BLaER1 treated with 17β-estradiol and CSF1 and Interleukin-3, amounts not matched to agents 10 nM and 100 nM (cell line): Measurements from ENCODE around the gene KIF25.

ENCODE experiments used
- H3K27ac ChIP-seq, 11 experiments: shearing (Covaris generic); formaldehyde crosslinking; 2 replicates each; pipeline ENCODE4 v1.8.1; 2022
- H3K27me3 ChIP-seq, 11 experiments: shearing (Covaris generic); formaldehyde crosslinking; 2 replicates each; pipeline ENCODE4 v1.8.1; 2022
- H3K36me3 ChIP-seq, 11 experiments: shearing (Covaris generic); formaldehyde crosslinking; 2 replicates each; pipeline ENCODE4 v1.8.1; 2022
- H3K4me1 ChIP-seq, 10 experiments: shearing (Covaris generic); formaldehyde crosslinking; 2 replicates each; pipeline ENCODE4 v1.8.1; 2022
- H3K4me2 ChIP-seq, 11 experiments: shearing (Covaris generic); formaldehyde crosslinking; 2 replicates each; pipeline ENCODE4 v1.8.1; 2022
- H3K4me3 ChIP-seq, 10 experiments: shearing (Covaris generic); formaldehyde crosslinking; 2 replicates each; pipeline ENCODE4 v1.8.1; 2022
- H3K9ac ChIP-seq, 11 experiments: shearing (Covaris generic); formaldehyde crosslinking; 2 replicates each; pipeline ENCODE4 v1.8.1; 2022
- H3K9me3 ChIP-seq, 11 experiments: shearing (Covaris generic); formaldehyde crosslinking; replicated peaks in 1 of 11; 2 replicates each; pipeline ENCODE4 v1.8.1; 2022
- H4K20me1 ChIP-seq, 11 experiments: shearing (Covaris generic); formaldehyde crosslinking; 2 replicates each; pipeline ENCODE4 v1.8.1; 2022
- Cebpa-rat ChIP-seq, 11 experiments: shearing (Covaris generic); IDR thresholded peaks; 2 replicates each; pipeline ENCODE4 v1.8.1; 2022

Gene KIF25

DNA sequence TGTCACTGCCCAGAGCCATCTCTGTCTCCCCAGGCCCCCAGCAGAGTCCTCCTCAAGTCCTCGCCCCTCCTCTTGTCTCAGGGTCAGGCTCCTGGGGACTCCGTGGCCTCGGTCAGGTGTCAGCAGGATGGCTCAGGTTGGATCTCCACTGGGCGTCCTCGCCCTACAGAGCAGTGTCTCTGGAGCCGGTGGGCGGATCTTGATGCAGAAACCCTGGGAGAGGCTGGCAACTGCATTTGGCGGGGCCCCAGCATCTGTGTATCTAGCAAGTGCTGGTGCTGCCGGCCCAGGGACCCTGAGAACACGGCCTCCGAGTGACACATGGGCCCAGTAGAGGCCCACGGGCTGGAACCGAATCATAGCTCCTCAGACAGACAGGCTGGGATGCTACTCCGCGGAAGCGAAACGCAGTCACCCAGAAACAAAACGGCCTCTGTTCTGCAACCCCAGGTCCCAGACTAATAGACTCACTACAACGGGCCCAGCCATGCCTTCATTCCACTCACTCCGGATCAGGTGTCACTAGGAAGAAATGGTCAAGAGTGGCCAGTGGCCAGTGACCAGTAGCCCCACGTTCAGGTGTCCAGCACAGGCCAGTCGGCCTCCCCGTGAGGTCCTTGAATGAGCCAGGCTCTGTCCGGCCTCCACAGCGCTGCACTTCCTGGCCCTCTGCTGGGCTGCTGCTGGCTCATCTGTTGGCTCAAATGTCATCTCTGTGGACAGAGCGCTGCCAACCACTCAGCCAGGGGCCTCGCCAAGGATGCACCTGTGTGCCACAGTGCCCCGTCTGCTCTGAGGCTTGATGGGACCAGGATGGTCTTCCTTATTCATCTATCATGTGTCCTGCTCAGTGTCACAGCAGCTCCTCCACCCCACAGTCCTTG lies 94.2 kb downstream of the KIF25 start:
- no peak overlapping the region for H3K4me3 ChIP-seq
- H3K9ac ChIP-seq, result no peak overlapping the region
- peaks cover 11 to 48% (median 32%) of the 10 kb centered on the region in 10 experiments; a peak in 19 of 20 replicates for H3K4me1 ChIP-seq
- H3K27me3 ChIP-seq, result peaks cover 0 to 5% (median 0%) of the 10 kb centered on the region in 11 experiments; a peak in 1 of 22 replicates
- no peak overlapping the region for H3K27ac ChIP-seq
- TF ChIP-seq Cebpa-rat (IDR thresholded peaks at IDR 0.05), result no peak
- H4K20me1 ChIP-seq, result no peaks in the 10 kb centered on the region
- H3K9me3 ChIP-seq, result 0 out of 22 replicates have a peak, but pooled peaks cover 0 to 5% (median 0%) of the 10 kb centered on the region in 11 experiments
- H3K4me2 ChIP-seq, result no peak overlapping the region
- H3K36me3 ChIP-seq, result no peaks in the 10 kb centered on the region

DNA sequence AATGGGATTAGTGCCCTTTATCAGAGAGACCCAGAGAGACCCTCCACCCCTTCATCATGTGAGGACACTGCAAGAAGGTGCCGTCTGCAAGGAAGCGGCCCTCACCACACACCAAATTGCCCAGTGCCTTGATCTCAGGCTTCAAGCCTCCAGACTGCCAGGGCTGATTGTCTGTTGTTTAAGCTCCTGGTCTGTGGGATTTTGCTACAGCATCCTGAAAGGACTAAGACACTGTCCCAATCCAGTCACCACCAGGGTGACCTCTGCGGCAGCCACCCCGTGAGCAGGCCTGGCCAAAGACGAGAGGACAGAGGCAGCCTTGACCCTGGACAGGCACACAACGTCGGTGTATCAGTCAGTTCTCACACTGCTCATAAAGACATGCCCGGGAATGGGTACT lies 95.1 kb downstream of the KIF25 start:
- Histone ChIP-seq H3K4me3 (no peak overlapping the region), H4K20me1 (no peaks in the 10 kb centered on the region), H3K4me1 (peaks cover 11 to 39% (median 23%) of the 10 kb centered on the region in 10 experiments; a peak in 19 of 20 replicates), H3K4me2 (no peak overlapping the region), H3K36me3 (no peaks in the 10 kb centered on the region), H3K27ac (no peak overlapping the region), H3K9ac (no peak overlapping the region), H3K9me3 (0 out of 22 replicates have a peak, but pooled peaks cover 0 to 5% (median 0%) of the 10 kb centered on the region in 11 experiments), H3K27me3 (no peaks in the 10 kb centered on the region)
- TF ChIP-seq Cebpa-rat (IDR thresholded peaks at IDR 0.05), result no peak

- H3K27me3 ChIP-seq, result no peaks in the 10 kb centered on the region
- H3K36me3 ChIP-seq, result no peaks in the 10 kb centered on the region
- H3K4me3 ChIP-seq, result no peak overlapping the region
- 0 out of 22 replicates have a peak, but pooled peaks cover 0 to 5% (median 0%) of the 10 kb centered on the region in 11 experiments for H3K9me3 ChIP-seq
- H3K27ac ChIP-seq, result no peak overlapping the region
- no peaks in the 10 kb centered on the region for H4K20me1 ChIP-seq
- no peak overlapping the region for H3K9ac ChIP-seq
- no peak for TF ChIP-seq Cebpa-rat (IDR thresholded peaks at IDR 0.05)
- H3K4me2 ChIP-seq, result no peak overlapping the region
- H3K4me1 ChIP-seq, result peaks cover 11 to 33% (median 18%) of the 10 kb centered on the region in 10 experiments; a peak in 19 of 20 replicates
These were observed 95.6 kb downstream of the KIF25 start for GRCh38 chr6:168093071-168093505.

DNA sequence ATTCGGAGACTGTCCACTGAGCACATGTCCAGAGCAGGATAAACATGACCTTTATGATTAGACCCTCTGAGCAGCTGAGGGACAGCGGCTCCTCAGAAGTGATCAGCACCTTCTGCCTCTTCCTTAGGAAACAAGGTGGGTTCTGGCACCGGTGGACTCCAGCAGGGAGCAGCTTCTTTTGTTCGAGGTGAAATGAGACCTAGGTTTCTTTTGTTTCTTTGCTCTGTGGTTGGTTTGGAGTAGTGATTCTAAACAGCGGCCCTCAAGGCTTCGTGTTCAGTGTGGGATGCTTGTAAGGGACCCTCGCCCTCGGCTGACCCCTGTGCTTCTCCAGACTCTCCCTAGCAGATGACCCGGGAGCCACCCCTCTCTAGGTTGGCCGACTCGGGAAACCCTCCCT lies 96.2 kb downstream of the KIF25 start:
- Histone ChIP-seq H4K20me1 (no peaks in the 10 kb centered on the region), H3K27me3 (peaks cover 0 to 3% (median 1%) of the 10 kb centered on the region in 11 experiments; a peak in 7 of 22 replicates), H3K9ac (no peak overlapping the region), H3K4me2 (no peak overlapping the region), H3K27ac (no peak overlapping the region), H3K36me3 (no peaks in the 10 kb centered on the region), H3K4me3 (no peak overlapping the region), H3K9me3 (0 out of 22 replicates have a peak, but pooled peaks cover 0 to 5% (median 0%) of the 10 kb centered on the region in 11 experiments), H3K4me1 (peaks cover 10 to 28% (median 13%) of the 10 kb centered on the region in 10 experiments; a peak in 19 of 20 replicates)
- TF ChIP-seq Cebpa-rat (IDR thresholded peaks at IDR 0.05), result no peak
